HCT116 (cell line): Measurements from ENCODE around the gene SETD1B. TPM values are rescaled to one million over a fixed set of nuclear protein-coding genes. Genes with fewer than 3 reads are reported as not detected.
A peak's percentile ranks its signal among the peaks of the same experiment; 100 is the strongest.

Experiments
- ATAC-seq: fragments of 200-7000 bp; cut with Tn5 transposase; 2 replicates; pipeline ENCODE4 v1.9.1; 2020; ENCODE audit warnings: mild to moderate bottlenecking, moderate library complexity
- BruUV-seq: library from RNA; stranded (reverse); fragments of 400-500 nt; replicated peaks from 2 replicates; lab custom pipeline; 2021; lab: Mats Ljungman, UMichigan
- CTCF ChIA-PET: fragments of 300-600 bp; sonication (Branson Sonifier 250); formaldehyde crosslinking; loops from one replicate; lab custom pipeline; 2021; ENCODE audit warnings: antibody characterized with exemption; lab: Charles Lee
- POLR2A ChIA-PET: fragments of 300-600, 350-600 bp; sonication (Branson Sonifier 250); formaldehyde crosslinking; loops from one replicate; lab custom pipeline; 2021; ENCODE audit warnings: antibody characterized with exemption; lab: Charles Lee
- RAD21 ChIA-PET, 2 experiments: fragments of 300-600 bp; sonication (Branson Sonifier 250); formaldehyde crosslinking; loops; one replicate each; lab custom pipeline; 2023; ENCODE audit warnings: low total read pairs in 2 of 2; ENCODE audit not compliant: uncharacterized antibody in 2 of 2, unreplicated experiment in 2 of 2, low non-redundant PET in 1 of 2; lab: Charles Lee
- DNase-seq: peaks from one replicate; pipeline ENCODE4 v3.0.0-alpha.2; 2010; ENCODE audit warnings: low read depth, low spot score
- H2AFZ ChIP-seq: fragments of 200-600 bp; shearing (Covaris generic), sonication (generic); 2 replicates; pipeline ENCODE4 v1.6.1; 2017; ENCODE audit warnings: low read depth, mixed run types, mixed read lengths, antibody characterized with exemption, low read length; ENCODE audit not compliant: poor library complexity, severe bottlenecking
- H3K27ac ChIP-seq: 2 replicates; pipeline ENCODE4 v1.5.1; 2012; ENCODE audit warnings: low read depth, low read length
- H3K27me3 ChIP-seq: fragments of 200-600 bp; sonication (generic); 2 replicates; pipeline ENCODE4 v1.6.1; 2016; ENCODE audit warnings: mixed run types, low read length, mixed read lengths; ENCODE audit not compliant: insufficient read depth
- H3K36me3 ChIP-seq, 2 experiments: fragments of 200-500 bp in 1 of 2; fragments of 200-600 bp in 1 of 2; sonication (Bioruptor generic) in 1 of 2; sonication (generic) in 1 of 2; 2 replicates each; pipeline versions ENCODE4 v1.5.1 to v1.6.1; 2014 to 2016; ENCODE audit warnings: low read length in 2 of 2, inconsistent platforms in 1 of 2, mixed read lengths in 1 of 2, mixed run types in 1 of 2; ENCODE audit not compliant: insufficient read depth in 2 of 2, control insufficient read depth in 1 of 2
- H3K4me1 ChIP-seq, 2 experiments: fragments of 200-600 bp in 1 of 2; sonication (generic) in 1 of 2; 2 replicates each; pipeline versions ENCODE4 v1.5.1 to v1.6.1; 2012 to 2017; ENCODE audit warnings: low read length in 2 of 2, inconsistent platforms in 1 of 2, mild to moderate bottlenecking in 1 of 2, mixed read lengths in 1 of 2, mixed run types in 1 of 2, moderate library complexity in 1 of 2; ENCODE audit not compliant: insufficient read depth in 2 of 2, control insufficient read depth in 1 of 2
- H3K4me2 ChIP-seq: fragments of 200-600 bp; sonication (generic); 2 replicates; pipeline ENCODE4 v1.6.1; 2017; ENCODE audit warnings: mixed run types, low read length, mixed read lengths
- H3K4me3 ChIP-seq, 2 experiments: fragments of 200-600 bp in 1 of 2; sonication (generic) in 1 of 2; replicated peaks in 1 of 2; 2 replicates each; pipeline ENCODE4 v1.5.1; 2011 to 2016; ENCODE audit warnings: low read length in 2 of 2, control low read depth in 1 of 2, low read depth in 1 of 2, mild to moderate bottlenecking in 1 of 2, mixed read lengths in 1 of 2, mixed run types in 1 of 2
- H3K79me2 ChIP-seq: fragments of 200-600 bp; sonication (generic); 2 replicates; pipeline ENCODE4 v1.6.1; 2017; ENCODE audit warnings: mild to moderate bottlenecking, mixed run types, low read length, moderate library complexity, mixed read lengths; ENCODE audit not compliant: insufficient read depth
- H3K9ac ChIP-seq: fragments of 200-600 bp; sonication (generic); 2 replicates; pipeline ENCODE4 v1.6.1; 2016; ENCODE audit warnings: low read length, mixed read lengths
- H3K9me2 ChIP-seq: fragments of 200-600 bp; sonication (generic), shearing (Covaris generic); 2 replicates; pipeline ENCODE4 v1.6.1; 2017; ENCODE audit warnings: mixed run types, mild to moderate bottlenecking, moderate library complexity; ENCODE audit not compliant: insufficient read depth
- H3K9me3 ChIP-seq, 2 experiments: fragments of 200-500 bp in 1 of 2; fragments of 200-600 bp in 1 of 2; sonication (Bioruptor generic) in 1 of 2; sonication (generic) in 1 of 2; 2 replicates each; pipeline ENCODE4 v1.6.1; 2014 to 2017; ENCODE audit warnings: low read length in 2 of 2, mixed read lengths in 2 of 2, inconsistent platforms in 1 of 2, low read depth in 1 of 2, mild to moderate bottlenecking in 1 of 2, mixed run types in 1 of 2, moderate library complexity in 1 of 2; ENCODE audit not compliant: control insufficient read depth in 1 of 2, insufficient read depth in 1 of 2
- H4K20me1 ChIP-seq: fragments of 200-600 bp; sonication (generic), shearing (Covaris generic); 2 replicates; pipeline ENCODE4 v1.6.1; 2017; ENCODE audit warnings: mixed run types, mild to moderate bottlenecking, moderate library complexity; ENCODE audit not compliant: insufficient read depth
- ATF3 ChIP-seq: IDR thresholded peaks from 2 replicates; pipeline ENCODE4 v1.6.1; 2012
- CBX3 ChIP-seq: IDR thresholded peaks from 2 replicates; pipeline ENCODE4 v1.6.1; 2012; ENCODE audit warnings: low read depth
- CEBPB ChIP-seq: IDR thresholded peaks from 2 replicates; pipeline ENCODE4 v1.6.1; 2012; ENCODE audit warnings: low read depth
- CTCF ChIP-seq, 3 experiments: fragments of 200-600 bp in 1 of 3; sonication (generic) in 1 of 3; IDR thresholded peaks in 2 of 3; conservative IDR thresholded peaks in 1 of 3; 2 replicates each; pipeline ENCODE4 v1.5.1; 2012 to 2017; ENCODE audit warnings: low read depth in 2 of 3, low read length in 2 of 3, antibody characterized with exemption in 1 of 3, borderline replicate concordance in 1 of 3, control low read depth in 1 of 3, mild to moderate bottlenecking in 1 of 3, mixed read lengths in 1 of 3, mixed run types in 1 of 3, moderate library complexity in 1 of 3; ENCODE audit not compliant: insufficient read depth in 1 of 3
- EGR1 ChIP-seq: IDR thresholded peaks from 2 replicates; pipeline ENCODE4 v1.6.1; 2012; ENCODE audit warnings: low read depth
- FOSL1 ChIP-seq: IDR thresholded peaks from 2 replicates; pipeline ENCODE4 v1.6.1; 2012; ENCODE audit warnings: low read depth
- JUND ChIP-seq: IDR thresholded peaks from 2 replicates; pipeline ENCODE4 v1.6.1; 2012
- MAX ChIP-seq: IDR thresholded peaks from 2 replicates; pipeline ENCODE4 v1.6.1; 2012
- POLR2A ChIP-seq: IDR thresholded peaks from 2 replicates; pipeline ENCODE4 v1.7.0; 2011; ENCODE audit warnings: borderline replicate concordance; ENCODE audit not compliant: insufficient read depth, insufficient read length; ENCODE audit errors: extremely low read depth
- POLR2AphosphoS5 ChIP-seq: IDR thresholded peaks from 2 replicates; pipeline ENCODE4 v1.6.1; 2011; ENCODE audit warnings: mild to moderate bottlenecking, low read depth, low read length, moderate library complexity
- SP1 ChIP-seq: IDR thresholded peaks from 2 replicates; pipeline ENCODE4 v1.6.1; 2012; ENCODE audit warnings: low read depth
- SRF ChIP-seq: IDR thresholded peaks from 2 replicates; pipeline ENCODE4 v1.6.1; 2012; ENCODE audit warnings: low read depth
- TCF7L2 ChIP-seq: IDR thresholded peaks from 2 replicates; pipeline ENCODE4 v1.7.0; 2011; ENCODE audit warnings: borderline replicate concordance, inconsistent platforms; ENCODE audit not compliant: insufficient read depth, insufficient read length; ENCODE audit errors: extremely low read depth
- YY1 ChIP-seq: IDR thresholded peaks from 2 replicates; pipeline ENCODE4 v1.6.1; 2011; ENCODE audit warnings: low read length, low read depth, moderate library complexity, mild to moderate bottlenecking; ENCODE audit not compliant: insufficient replicate concordance; ENCODE audit errors: extremely low read depth
- ZBTB33 ChIP-seq: IDR thresholded peaks from 2 replicates; pipeline ENCODE4 v1.6.1; 2011; ENCODE audit warnings: mild to moderate bottlenecking, low read length, moderate library complexity; ENCODE audit not compliant: insufficient replicate concordance; ENCODE audit errors: extremely low read depth
- ZFX ChIP-seq: fragments of 450-650 bp; IDR thresholded peaks from 2 replicates; pipeline ENCODE4 v1.6.1; 2017
- intact Hi-C: fragments of 100-400 bp; cut with micrococcal nuclease; formaldehyde crosslinking; loops from 2 replicates; pipeline ENCODE4 v1.10.0; 2022
- total RNA-seq: library from RNA; stranded (reverse); gene quantifications from one replicate; pipeline ENCODE4 v1.2.1, GENCODE V29; 2021; ENCODE audit not compliant: unreplicated experiment

The SETD1B gene
- total RNA-seq, 1 experiment from 2014 or later, result 17.5 TPM

GRCh38 chr12:121831571-121832245 lies 27.9 kb downstream of the SETD1B start (continued):
- TF ChIP-seq ZBTB33, result no peak
- no peak for TF ChIP-seq ATF3
- TF ChIP-seq MAX, result no peak
- no peak for TF ChIP-seq JUND
- no peak for TF ChIP-seq TCF7L2
- TF ChIP-seq POLR2A, result no peak
- no peak for TF ChIP-seq SRF
- no peak for TF ChIP-seq SP1
- no peak for TF ChIP-seq YY1
- TF ChIP-seq CBX3, result no peak
- no peak for TF ChIP-seq CEBPB
- no peak for TF ChIP-seq POLR2AphosphoS5
- TF ChIP-seq EGR1, result no peak
- no peak for TF ChIP-seq ZFX

GRCh38 chr12:121837680-121838079 lies 33.9 kb downstream of the SETD1B start:
- no peak overlapping the region for H3K9ac ChIP-seq
- H3K36me3 ChIP-seq, result no peaks in the 10 kb centered on the region
- RAD21 ChIA-PET, result no interaction called here
- no peak overlapping the region for H3K4me3 ChIP-seq
- ATAC-seq (no peak), DNase-seq (no peak)
- POLR2A ChIA-PET, result interaction anchor here (0.6 kb wide), 1 partner anchor 34 kb away, joined by 3 read pairs; the partner anchor contains the start of gene SETD1B
- H3K4me1 ChIP-seq, result peaks cover 4 to 37% of the 10 kb centered on the region in 2 experiments; a peak in 3 of 4 replicates
- CTCF ChIA-PET, result interaction anchor here (1.2 to 2.6 kb wide), 2 partner anchors 44 to 56 kb away, joined by 4 to 8 read pairs; partner anchors contain the start of gene RHOF
- H3K4me2 ChIP-seq, result no peak overlapping the region
- no peak overlapping the region for H3K27ac ChIP-seq
- no peaks in the 10 kb centered on the region for H3K79me2 ChIP-seq
- BruUV-seq, result no TSS peak
- no peak overlapping the region for H2AFZ ChIP-seq
- intact Hi-C loops, result loop anchor here (2.0 kb wide), 1 partner anchor 43 kb away; no protein-coding TSS in a partner anchor
- H3K9me2 ChIP-seq, result no peaks in the 10 kb centered on the region
- H4K20me1 ChIP-seq, result no peaks in the 10 kb centered on the region
- H3K27me3 ChIP-seq, result no peaks in the 10 kb centered on the region
- H3K9me3 ChIP-seq, result no peaks in the 10 kb centered on the region
- no peak for TF ChIP-seq MAX
- peak in 1 of 3 experiments; percentile 6; a peak in 1 of 6 replicates for TF ChIP-seq CTCF (IDR thresholded peaks at IDR 0.05 in 2 of 3, conservative IDR thresholded peaks at IDR 0.05 in 1 of 3; ENCODE audit: borderline replicate concordance in 1 of 3, insufficient read depth in 1 of 3, low read depth in 2 of 3, low read length in 2 of 3)
- no peak for TF ChIP-seq FOSL1
- TF ChIP-seq TCF7L2, result no peak
